Brain microvascular endothelial cell (primary cell): ENCODE data around the gene HS3ST4.
"Not testable (repeated sequence)": the region's sequence is repeated elsewhere in the genome, so short reads cannot be mapped to it uniquely, and the experiment has no call there.

Experiments
- DNase-seq: peaks from one replicate; pipeline ENCODE4 v3.0.0-alpha.2; 2020
- H3K27ac ChIP-seq: fragments of 250-450 bp; sonication (Bioruptor Pico); 2 replicates; pipeline ENCODE4 v1.5.1; 2020; ENCODE audit warnings: mild to moderate bottlenecking, moderate library complexity
- H3K27me3 ChIP-seq: fragments of 250-450 bp; sonication (Bioruptor Pico); replicated peaks from 2 replicates; pipeline ENCODE4 v1.5.1; 2020; ENCODE audit warnings: mild to moderate bottlenecking
- H3K36me3 ChIP-seq: fragments of 250-450 bp; sonication (Bioruptor Pico); replicated peaks from 2 replicates; pipeline ENCODE4 v1.5.1; 2020; ENCODE audit warnings: mild to moderate bottlenecking
- H3K4me3 ChIP-seq: 2 replicates; pipeline ENCODE4 v1.5.1; 2011; ENCODE audit warnings: low read depth, mild to moderate bottlenecking, control low read depth, low read length, moderate library complexity
- in situ Hi-C: cut with HindIII; loops from 2 replicates; pipeline ENCODE4 v1.10.0; 2017; ENCODE audit warnings: low sequenced_read_pairs, low pct_ligation_motif_present
- TF ChIP-seq, protein P1 (sequence below): IDR thresholded peaks from 2 replicates; pipeline ENCODE4 v1.5.1; 2011; ENCODE audit warnings: low read depth, mild to moderate bottlenecking, moderate library complexity, low read length, control low read depth, inconsistent platforms; ENCODE audit errors: missing control alignments

The HS3ST4 gene

DNA sequence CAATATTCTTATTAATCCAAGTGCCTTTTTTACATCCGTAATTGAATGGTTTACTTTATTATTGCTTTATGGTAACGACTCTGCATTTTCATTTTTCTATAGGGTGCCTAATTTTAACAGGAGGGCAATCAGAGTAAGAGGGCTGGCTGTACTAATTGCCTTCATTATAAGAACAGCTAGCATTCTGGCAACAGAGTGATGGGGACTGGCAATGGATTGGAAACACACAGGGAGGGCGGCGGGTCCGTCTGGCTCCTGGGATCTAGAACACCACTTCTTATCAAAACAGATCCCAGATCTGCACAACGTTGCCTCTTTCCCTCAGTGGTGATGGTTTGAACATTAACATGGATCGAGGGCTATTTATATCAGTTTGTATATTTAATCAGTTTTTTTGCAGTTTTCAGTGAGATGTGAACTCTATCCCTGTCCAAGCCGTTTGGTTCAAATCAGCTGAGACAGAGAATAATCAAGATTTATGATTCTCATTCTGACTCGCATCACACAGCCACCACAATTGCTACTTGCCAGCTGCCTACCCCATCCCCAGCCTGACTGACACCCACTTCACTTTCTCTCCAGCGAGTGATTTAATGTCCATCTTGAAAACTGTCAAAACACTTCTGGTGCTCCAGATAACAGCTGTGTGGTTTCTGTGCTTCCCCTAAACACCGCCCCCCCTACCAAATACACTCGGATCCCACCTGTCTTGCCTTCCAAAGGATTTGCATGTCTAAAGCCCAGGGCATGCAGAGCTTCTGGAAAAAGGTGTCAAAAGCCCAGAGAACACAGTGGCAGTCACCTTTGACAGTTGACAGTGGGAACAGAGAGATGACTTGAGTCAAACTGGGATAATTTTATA, 327.9 kb downstream of the HS3ST4 start:
- Histone ChIP-seq H3K27ac (no peak overlapping the region), H3K27me3 (no peaks in the 10 kb centered on the region), H3K4me3 (no peak overlapping the region), H3K36me3 (no peaks in the 10 kb centered on the region)
- TF ChIP-seq, protein P1, sequence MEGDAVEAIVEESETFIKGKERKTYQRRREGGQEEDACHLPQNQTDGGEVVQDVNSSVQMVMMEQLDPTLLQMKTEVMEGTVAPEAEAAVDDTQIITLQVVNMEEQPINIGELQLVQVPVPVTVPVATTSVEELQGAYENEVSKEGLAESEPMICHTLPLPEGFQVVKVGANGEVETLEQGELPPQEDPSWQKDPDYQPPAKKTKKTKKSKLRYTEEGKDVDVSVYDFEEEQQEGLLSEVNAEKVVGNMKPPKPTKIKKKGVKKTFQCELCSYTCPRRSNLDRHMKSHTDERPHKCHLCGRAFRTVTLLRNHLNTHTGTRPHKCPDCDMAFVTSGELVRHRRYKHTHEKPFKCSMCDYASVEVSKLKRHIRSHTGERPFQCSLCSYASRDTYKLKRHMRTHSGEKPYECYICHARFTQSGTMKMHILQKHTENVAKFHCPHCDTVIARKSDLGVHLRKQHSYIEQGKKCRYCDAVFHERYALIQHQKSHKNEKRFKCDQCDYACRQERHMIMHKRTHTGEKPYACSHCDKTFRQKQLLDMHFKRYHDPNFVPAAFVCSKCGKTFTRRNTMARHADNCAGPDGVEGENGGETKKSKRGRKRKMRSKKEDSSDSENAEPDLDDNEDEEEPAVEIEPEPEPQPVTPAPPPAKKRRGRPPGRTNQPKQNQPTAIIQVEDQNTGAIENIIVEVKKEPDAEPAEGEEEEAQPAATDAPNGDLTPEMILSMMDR, result no peak
- in situ Hi-C loops, result no loop called here
- DNase-seq, result no peak

DNA sequence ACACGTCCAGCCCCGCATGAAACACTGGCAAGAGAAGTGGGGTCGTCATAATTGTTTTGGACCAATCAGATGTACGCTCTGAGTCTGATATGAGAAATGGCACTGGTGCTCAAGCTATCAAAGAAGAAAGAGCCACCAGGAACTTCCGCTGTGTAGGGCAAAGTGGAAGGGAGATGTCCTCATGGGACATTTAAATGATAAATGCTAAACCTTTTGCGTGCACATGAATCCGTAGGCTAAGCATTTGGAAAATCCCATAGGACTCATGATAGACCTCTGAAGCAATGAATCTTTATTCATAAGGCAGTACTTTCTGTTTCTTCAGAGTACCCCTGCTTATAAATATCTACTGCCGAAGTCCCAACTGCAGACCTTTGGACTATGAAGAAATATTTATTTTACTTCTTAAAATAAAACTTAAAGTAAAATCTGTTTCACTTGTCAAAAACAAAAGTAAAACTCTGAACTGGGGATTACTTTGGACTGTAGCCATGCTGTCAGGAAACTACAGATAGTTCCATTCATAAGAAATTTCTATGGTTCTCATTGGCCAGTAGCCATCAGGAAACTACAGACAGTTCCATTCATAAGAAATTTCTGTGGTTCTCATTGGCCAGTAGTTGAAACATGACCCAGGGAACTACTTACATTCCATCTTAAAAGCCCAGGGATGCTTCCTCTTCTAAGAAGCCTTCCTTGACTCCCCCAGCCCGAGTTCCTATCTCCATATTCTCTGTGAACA, 335.1 kb downstream of the HS3ST4 start:
- in situ Hi-C loops, result no loop called here
- Histone ChIP-seq H3K27ac (no peak overlapping the region), H3K4me3 (no peak overlapping the region), H3K27me3 (no peaks in the 10 kb centered on the region), H3K36me3 (no peaks in the 10 kb centered on the region)
- TF ChIP-seq, protein P1, result no peak
- DNase-seq, result no peak

DNA sequence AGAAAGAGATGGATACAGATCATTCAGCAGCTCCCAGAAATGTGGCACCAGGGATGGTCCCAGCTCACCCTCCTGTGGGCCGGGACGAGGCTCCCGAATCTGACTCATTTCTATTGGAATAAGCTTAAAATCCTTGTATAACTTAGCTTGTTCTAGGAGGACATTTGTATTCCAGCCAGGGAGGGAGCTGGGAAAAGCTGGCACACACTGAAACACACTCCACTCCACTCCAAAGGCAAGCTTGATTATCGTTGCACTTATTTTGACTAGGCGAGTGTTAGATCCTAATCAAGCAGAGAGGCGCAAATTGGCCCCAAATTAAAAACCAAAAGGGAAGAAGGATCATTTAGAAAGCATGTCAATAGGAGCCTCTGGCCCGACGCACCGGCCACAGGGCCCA, 339.5 kb downstream of the HS3ST4 start:
- TF ChIP-seq, protein P1, result no peak
- no peak for DNase-seq
- no peak overlapping the region for H3K4me3 ChIP-seq
- in situ Hi-C loops, result no loop called here
- H3K27me3 ChIP-seq, result no peaks in the 10 kb centered on the region
- H3K27ac ChIP-seq, result no peak overlapping the region
- no peaks in the 10 kb centered on the region for H3K36me3 ChIP-seq

DNA sequence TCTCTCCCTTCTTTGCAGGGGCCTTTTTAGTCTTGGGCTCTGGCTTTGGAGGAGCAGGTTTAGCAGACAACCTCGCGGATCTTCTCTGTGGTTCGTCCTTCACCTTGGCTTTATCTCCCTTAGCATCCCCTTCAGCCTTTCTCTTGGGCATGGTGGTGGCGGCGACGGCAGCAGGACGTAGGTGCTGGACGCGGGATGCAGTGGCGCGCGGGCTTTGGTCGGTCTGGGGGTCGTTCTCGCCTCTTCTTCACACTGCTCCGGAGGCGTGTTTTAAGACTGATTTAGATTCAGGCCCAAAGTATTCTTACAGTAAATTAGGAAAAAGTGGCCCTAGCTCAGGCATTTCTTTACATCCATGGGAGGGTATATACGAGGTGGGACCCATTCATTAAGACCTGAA, 340.9 kb downstream of the HS3ST4 start:
- H3K36me3 ChIP-seq, H3K4me3 ChIP-seq, in situ Hi-C loops, H3K27me3 ChIP-seq, H3K27ac ChIP-seq, DNase-seq: not testable (repeated sequence)

DNA sequence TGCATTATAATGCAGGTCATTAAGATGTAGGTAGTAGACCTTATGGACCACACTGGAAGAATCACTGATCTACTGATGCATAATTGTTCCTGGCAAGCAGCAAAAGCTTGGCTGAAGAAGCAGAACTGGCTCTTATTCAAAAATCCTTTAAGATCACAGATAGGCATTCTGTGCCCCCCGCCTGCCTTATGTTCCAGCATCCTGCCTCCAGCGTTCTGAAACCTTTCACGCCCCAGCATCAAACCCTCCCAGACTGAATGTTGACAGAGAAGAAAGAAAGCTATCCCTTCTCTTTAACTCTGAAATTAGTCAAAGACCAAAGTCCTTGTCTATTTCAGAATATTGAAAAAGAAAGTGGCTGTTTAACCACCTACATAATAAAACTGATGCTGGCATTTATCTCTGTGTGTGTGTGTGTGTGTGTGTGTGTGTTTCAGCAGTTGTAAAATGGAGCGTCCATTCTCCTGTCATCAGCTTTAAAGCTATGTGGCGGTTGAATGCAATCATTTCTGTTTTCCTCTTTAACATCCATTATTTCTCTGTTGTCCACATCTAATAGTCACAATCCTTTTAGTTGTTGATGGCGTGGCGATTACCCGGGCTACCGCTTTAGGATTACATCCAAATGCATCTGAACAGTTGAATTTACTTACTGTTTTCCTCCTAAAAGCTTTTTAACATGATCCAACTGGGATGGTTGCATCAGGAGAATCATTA, 350.4 kb downstream of the HS3ST4 start:
- in situ Hi-C loops, result no loop called here
- Histone ChIP-seq H3K4me3 (no peak overlapping the region), H3K36me3 (no peaks in the 10 kb centered on the region), H3K27ac (no peak overlapping the region), H3K27me3 (no peaks in the 10 kb centered on the region)
- no peak for DNase-seq
- TF ChIP-seq, protein P1, result no peak

DNA sequence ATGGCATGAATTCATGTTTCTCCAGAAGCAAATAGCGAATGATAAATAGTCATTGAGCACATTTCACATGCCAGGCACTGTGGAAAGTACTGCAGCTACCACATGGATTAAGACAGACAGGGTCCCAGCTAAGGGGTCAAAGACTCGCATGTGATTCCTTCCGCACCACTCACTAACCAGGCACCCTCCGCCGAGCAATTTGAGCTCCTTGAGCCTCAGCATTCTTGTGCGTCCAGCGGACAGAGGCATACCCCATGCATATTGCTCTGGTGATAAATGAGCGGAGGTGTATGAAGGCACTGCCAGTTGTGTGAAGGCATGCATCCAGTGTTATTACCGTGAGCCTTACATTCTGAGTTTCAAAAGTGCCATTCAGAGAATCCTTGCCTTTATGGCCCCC, 358.7 kb downstream of the HS3ST4 start:
- in situ Hi-C loops, result no loop called here
- Histone ChIP-seq H3K27me3 (no peaks in the 10 kb centered on the region), H3K4me3 (no peak overlapping the region), H3K27ac (no peak overlapping the region), H3K36me3 (no peaks in the 10 kb centered on the region)
- no peak for DNase-seq
- TF ChIP-seq, protein P1, result no peak
